Liver (tissue), 9 donors: Measurements from ENCODE around the gene LDLRAD4. TPM values are rescaled to one million over a fixed set of nuclear protein-coding genes. Genes with fewer than 3 reads are reported as not detected.

Experiments
- DNase-seq: peaks from one replicate; pipeline ENCODE4 v3.0.0-alpha.2; 2017; ENCODE audit warnings: low spot score
- H3K27ac ChIP-seq, 2 donors: one replicate each; pipeline ENCODE4 v1.7.0; 2013; ENCODE audit warnings: inconsistent platforms in 2 of 2, low read length in 2 of 2, control low read depth in 1 of 2, low read depth in 1 of 2, mild to moderate bottlenecking in 1 of 2
- H3K27me3 ChIP-seq, 4 donors: one replicate each; pipeline versions ENCODE4 v1.6.1 to v1.7.0; 2013; ENCODE audit warnings: low read length in 3 of 4, inconsistent platforms in 1 of 4, mild to moderate bottlenecking in 1 of 4, moderate library complexity in 1 of 4; ENCODE audit not compliant: control insufficient read depth in 4 of 4, insufficient read depth in 4 of 4
- H3K36me3 ChIP-seq, 4 donors: one replicate each; pipeline versions ENCODE4 v1.6.1 to v1.7.0; 2013; ENCODE audit warnings: low read length in 3 of 4, mild to moderate bottlenecking in 3 of 4, low read depth in 1 of 4, moderate library complexity in 1 of 4; ENCODE audit not compliant: control insufficient read depth in 4 of 4, insufficient read depth in 3 of 4
- H3K4me1 ChIP-seq, 4 donors: one replicate each; pipeline versions ENCODE4 v1.6.1 to v1.7.0; 2013; ENCODE audit warnings: low read length in 3 of 4, mild to moderate bottlenecking in 3 of 4, moderate library complexity in 1 of 4; ENCODE audit not compliant: control insufficient read depth in 4 of 4, insufficient read depth in 4 of 4
- H3K4me3 ChIP-seq, 3 donors: one replicate each; pipeline versions ENCODE4 v1.6.1 to v1.7.0; 2013; ENCODE audit warnings: low read length in 3 of 3, control low read depth in 1 of 3, low read depth in 1 of 3, mild to moderate bottlenecking in 1 of 3
- H3K9ac ChIP-seq, 2 donors: one replicate each; pipeline ENCODE4 v1.7.0; 2013; ENCODE audit warnings: low read length in 2 of 2, mild to moderate bottlenecking in 2 of 2, moderate library complexity in 2 of 2, control low read depth in 1 of 2, low read depth in 1 of 2
- H3K9me3 ChIP-seq, 4 donors: one replicate each; pipeline versions ENCODE4 v1.6.1 to v1.7.0; 2013; ENCODE audit warnings: low read length in 3 of 4; ENCODE audit not compliant: control insufficient read depth in 4 of 4
- ATF3 ChIP-seq: IDR thresholded peaks from 2 replicates; pipeline ENCODE4 v1.6.1; 2016; ENCODE audit warnings: antibody characterized with exemption
- CTCF ChIP-seq: fragments of 150-350 bp; IDR thresholded peaks from 2 replicates; pipeline ENCODE4 v1.5.1; 2017; ENCODE audit warnings: improper control_type of control experiment, low read depth, low read length; ENCODE audit not compliant: missing input control
- EGR1 ChIP-seq, 2 donors: IDR thresholded peaks; 2 replicates each; pipeline ENCODE4 v1.6.1; 2016 to 2018; ENCODE audit warnings: antibody characterized with exemption in 2 of 2, low read depth in 2 of 2
- FOXA1 ChIP-seq: IDR thresholded peaks from 2 replicates; pipeline ENCODE4 v1.6.1; 2016; ENCODE audit warnings: antibody characterized with exemption
- FOXA2 ChIP-seq: IDR thresholded peaks from 2 replicates; pipeline ENCODE4 v1.6.1; 2016; ENCODE audit warnings: antibody characterized with exemption
- GABPA ChIP-seq, 2 donors: IDR thresholded peaks in 1 of 2; conservative IDR thresholded peaks in 1 of 2; 2 replicates each; pipeline ENCODE4 v1.6.1; 2016; ENCODE audit warnings: antibody characterized with exemption in 2 of 2, mild to moderate bottlenecking in 1 of 2, moderate library complexity in 1 of 2
- HNF4A ChIP-seq, 2 donors: conservative IDR thresholded peaks; 2 replicates each; pipeline ENCODE4 v1.6.1; 2016; ENCODE audit warnings: antibody characterized with exemption in 2 of 2, mild to moderate bottlenecking in 2 of 2
- HNF4G ChIP-seq: IDR thresholded peaks from 2 replicates; pipeline ENCODE4 v1.6.1; 2016; ENCODE audit warnings: antibody characterized with exemption
- JUND ChIP-seq, 2 donors: IDR thresholded peaks; 2 replicates each; pipeline ENCODE4 v1.6.1; 2016; ENCODE audit warnings: antibody characterized with exemption in 2 of 2
- MAX ChIP-seq: IDR thresholded peaks from 2 replicates; pipeline ENCODE4 v1.6.1; 2016; ENCODE audit warnings: antibody characterized with exemption
- NR2F2 ChIP-seq: IDR thresholded peaks from 2 replicates; pipeline ENCODE4 v1.6.1; 2016; ENCODE audit warnings: antibody characterized with exemption
- RAD21 ChIP-seq, 2 donors: IDR thresholded peaks; 2 replicates each; pipeline ENCODE4 v1.6.1; 2016; ENCODE audit warnings: antibody characterized with exemption in 2 of 2, mild to moderate bottlenecking in 2 of 2
- REST ChIP-seq: IDR thresholded peaks from 2 replicates; pipeline ENCODE4 v1.6.1; 2016; ENCODE audit warnings: antibody characterized with exemption, mild to moderate bottlenecking
- RXRA ChIP-seq, 2 donors: IDR thresholded peaks; 2 replicates each; pipeline ENCODE4 v1.6.1; 2017 to 2018; ENCODE audit warnings: antibody characterized with exemption in 2 of 2, mild to moderate bottlenecking in 1 of 2
- SP1 ChIP-seq: IDR thresholded peaks from 2 replicates; pipeline ENCODE4 v1.6.1; 2018; ENCODE audit warnings: antibody characterized with exemption, mild to moderate bottlenecking
- TAF1 ChIP-seq: conservative IDR thresholded peaks from 2 replicates; pipeline ENCODE4 v1.6.1; 2016; ENCODE audit warnings: antibody characterized with exemption, mild to moderate bottlenecking
- YY1 ChIP-seq: IDR thresholded peaks from 2 replicates; pipeline ENCODE4 v1.6.1; 2016; ENCODE audit warnings: antibody characterized with exemption, mild to moderate bottlenecking
- WGBS: extraction: QIAGEN DNeasy Blood & Tissue Kit; methylation state at CpG from one replicate; pipeline ENCODE4 v1.1.7; 2013; 5-methylcytosine and 5-hydroxymethylcytosine counted together
- polyA plus RNA-seq, 2 donors: library from polyadenylated mRNA; stranded (reverse) in 1 of 2; unstranded in 1 of 2; fragments of 200-250 nt in 1 of 2; fragments of >200 nt in 1 of 2; fragmentation: Nextera tagmentation in 1 of 2; extraction: Ambion mirVana in 1 of 2; gene quantifications; one replicate each; pipeline versions ENCODE4 v1.2.1 to v1.2.3, GENCODE V29; 2013 to 2015
- total RNA-seq, 2 donors: library from RNA; depleted of rRNA; stranded (reverse); fragments of >200 nt; gene quantifications; one replicate each; pipeline ENCODE4 v1.2.3, GENCODE V29; 2014
- TF ChIP-seq, protein P1 (sequence below): IDR thresholded peaks from 2 replicates; pipeline ENCODE4 v1.6.1; 2016; ENCODE audit warnings: antibody characterized with exemption
- donor health status: healthy.
- donor health status: healthy.
- donor health status: healthy.
- donor health status: healthy.
- donor health status: healthy.

The LDLRAD4 gene
- total and polyA plus RNA-seq, 4 donors = 4.8 to 41.7 (median 12.7) TPM

DNA sequence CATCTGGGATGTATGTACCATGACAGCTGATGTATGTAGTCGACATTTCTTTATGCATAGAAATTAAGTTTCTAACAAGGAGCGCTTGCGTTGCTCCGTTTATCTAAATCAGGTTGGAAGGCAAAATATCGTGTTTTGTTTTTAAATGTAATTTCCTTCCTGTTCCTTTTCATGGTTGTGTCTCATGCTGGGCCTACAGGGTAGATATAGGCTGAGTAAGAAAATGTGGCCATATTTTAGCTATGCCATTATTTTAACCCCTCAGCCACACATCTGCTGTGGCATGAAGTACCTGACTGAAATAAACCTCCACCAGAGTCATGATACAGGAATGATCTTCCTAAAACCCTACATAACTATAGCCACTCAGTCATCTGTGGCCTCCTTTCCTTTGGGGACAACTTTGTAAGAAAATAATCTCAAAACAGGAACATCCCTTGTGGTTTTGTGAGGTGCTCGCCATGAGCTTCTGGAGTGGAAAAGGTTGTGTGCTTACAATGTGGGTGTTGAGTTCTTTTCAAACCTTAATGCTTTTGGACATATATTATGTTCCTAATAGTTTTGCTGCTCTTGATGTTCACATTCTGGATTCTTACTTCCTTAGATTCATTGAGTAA is 293.5 kb downstream of the LDLRAD4 start:
- Histone ChIP-seq H3K27me3 (no peaks in the 10 kb centered on the region), H3K4me1 (peaks cover 0 to 26% (median 13%) of the 10 kb centered on the region in 4 donors), H3K9ac (no peak overlapping the region), H3K4me3 (no peak overlapping the region), H3K27ac (peak overlapping the region in 1 of 2 donors; percentile 11), H3K36me3 (peaks cover 0 to 8% (median under 1%) of the 10 kb centered on the region in 4 donors), H3K9me3 (no peaks in the 10 kb centered on the region)
- 80% methylated on average over 6 of the region's 6 CpGs for WGBS
- no peak for TF ChIP-seq EGR1 (IDR thresholded peaks at IDR 0.05; ENCODE audit: low read depth in 2 of 2)
- no peak for TF ChIP-seq MAX
- no peak for TF ChIP-seq CTCF
- DNase-seq = no peak

- H3K4me3 ChIP-seq = no peak overlapping the region
- H3K4me1 ChIP-seq = peaks cover 0 to 26% (median 13%) of the 10 kb centered on the region in 4 donors
- H3K27ac ChIP-seq = peak overlapping the region; percentile 52 to 65
- no peak overlapping the region for H3K9ac ChIP-seq
- no peaks in the 10 kb centered on the region for H3K27me3 ChIP-seq
- no peaks in the 10 kb centered on the region for H3K9me3 ChIP-seq
- 31% methylated on average over 4 of the region's 4 CpGs for WGBS
- no peak for DNase-seq
- TF ChIP-seq JUND (IDR thresholded peaks at IDR 0.05) (peak; percentile 34 to 53), HNF4G (peak; percentile 34), MAX (peak; percentile 44), NR2F2 (no peak), REST (no peak), SP1 (peak; percentile 60), TAF1 (no peak), HNF4A (conservative IDR thresholded peaks at IDR 0.05) (peak; percentile 86 to 89), RXRA (IDR thresholded peaks at IDR 0.05) (peak; percentile 85 to 87), RAD21 (IDR thresholded peaks at IDR 0.05) (peak; percentile 49 to 62), FOXA1 (peak; percentile 51), ATF3 (no peak), FOXA2 (peak; percentile 6), CTCF (no peak), GABPA (IDR thresholded peaks at IDR 0.05 in 1 of 2, conservative IDR thresholded peaks at IDR 0.05 in 1 of 2) (no peak), YY1 (peak; percentile 45), EGR1 (IDR thresholded peaks at IDR 0.05; ENCODE audit: low read depth in 2 of 2) (no peak)
- TF ChIP-seq, protein P1, sequence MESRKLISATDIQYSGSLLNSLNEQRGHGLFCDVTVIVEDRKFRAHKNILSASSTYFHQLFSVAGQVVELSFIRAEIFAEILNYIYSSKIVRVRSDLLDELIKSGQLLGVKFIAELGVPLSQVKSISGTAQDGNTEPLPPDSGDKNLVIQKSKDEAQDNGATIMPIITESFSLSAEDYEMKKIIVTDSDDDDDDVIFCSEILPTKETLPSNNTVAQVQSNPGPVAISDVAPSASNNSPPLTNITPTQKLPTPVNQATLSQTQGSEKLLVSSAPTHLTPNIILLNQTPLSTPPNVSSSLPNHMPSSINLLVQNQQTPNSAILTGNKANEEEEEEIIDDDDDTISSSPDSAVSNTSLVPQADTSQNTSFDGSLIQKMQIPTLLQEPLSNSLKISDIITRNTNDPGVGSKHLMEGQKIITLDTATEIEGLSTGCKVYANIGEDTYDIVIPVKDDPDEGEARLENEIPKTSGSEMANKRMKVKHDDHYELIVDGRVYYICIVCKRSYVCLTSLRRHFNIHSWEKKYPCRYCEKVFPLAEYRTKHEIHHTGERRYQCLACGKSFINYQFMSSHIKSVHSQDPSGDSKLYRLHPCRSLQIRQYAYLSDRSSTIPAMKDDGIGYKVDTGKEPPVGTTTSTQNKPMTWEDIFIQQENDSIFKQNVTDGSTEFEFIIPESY = no peak
- peaks cover 0 to 10% (median 2%) of the 10 kb centered on the region in 4 donors for H3K36me3 ChIP-seq
Measured at GRCh38 chr18:13513021-13513420, 294.5 kb downstream of the LDLRAD4 start.
